ENCODE measurements around the gene PSMD11. TPM values are rescaled to one million over a fixed set of nuclear protein-coding genes. Genes with fewer than 3 reads are reported as not detected.

Gene PSMD11
- total RNA-seq, 2 donors from 2014 or later, result 164 to 168 TPM

GRCh38 chr17:32426894-32427293 lies 17.4 kb upstream of the PSMD11 start:
- TF ChIP-seq CTCF (conservative IDR thresholded peaks at IDR 0.05), result no peak
- H3K36me3 ChIP-seq (ENCODE audit: control insufficient read depth, insufficient read depth, low read length), result no peaks in the 10 kb centered on the region
- H3K4me1 ChIP-seq (ENCODE audit: control insufficient read depth, insufficient read depth, low read length), result no peaks in the 10 kb centered on the region
- Mint-ChIP-seq H3K27ac (no peak overlapping the region), H3K36me3 (ENCODE audit: low read depth) (no peaks in the 10 kb centered on the region), H3K27me3 (ENCODE audit: insufficient read depth) (no peaks in the 10 kb centered on the region), H3K4me3 (no peak overlapping the region), H3K9me3 (peaks cover 35% of the 10 kb centered on the region), H3K4me1 (no peaks in the 10 kb centered on the region)
- no peak overlapping the region for H3K27ac ChIP-seq (ENCODE audit: low read depth, low read length)
- H3K27me3 ChIP-seq (ENCODE audit: control insufficient read depth, insufficient read depth, low read length, poor library complexity, severe bottlenecking), result no peaks in the 10 kb centered on the region
- WGBS, 2 experiments (ENCODE audit: insufficient coverage in 1 of 2, insufficient read length in 1 of 2), result 95% methylated on average over 2 of the region's 4 CpGs
- peaks cover 26% of the 10 kb centered on the region for H3K9me3 ChIP-seq (ENCODE audit: control insufficient read depth, low read length)
- DNase-seq, result no peak
- no peak overlapping the region for H3K4me3 ChIP-seq (ENCODE audit: low read length)
- no peak overlapping the region for H3K9ac ChIP-seq (ENCODE audit: extremely low read depth, low read length, poor library complexity, severe bottlenecking)

DNA sequence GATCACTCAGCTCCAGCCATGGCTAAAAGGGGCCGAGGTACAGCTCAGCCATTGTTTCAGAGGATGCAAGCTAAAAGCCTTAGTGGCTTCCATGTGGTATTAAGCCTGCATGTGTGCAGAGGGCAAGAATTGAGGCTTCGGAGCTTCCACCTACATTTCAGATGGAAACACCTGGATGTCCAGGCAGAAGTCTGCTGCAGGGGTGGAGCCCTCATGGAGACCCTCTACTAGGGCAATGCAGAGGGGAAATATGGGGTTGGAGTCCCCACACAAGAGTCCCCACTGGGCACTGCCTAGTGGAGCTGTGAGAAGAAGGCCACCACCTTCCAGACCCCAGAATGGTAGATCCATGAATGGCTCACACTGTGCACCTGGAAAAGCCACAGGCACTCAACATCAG lies 14.7 kb upstream of the PSMD11 start:
- Mint-ChIP-seq H3K4me3 (no peak overlapping the region), H3K27me3 (ENCODE audit: insufficient read depth) (no peaks in the 10 kb centered on the region), H3K27ac (no peak overlapping the region), H3K4me1 (no peaks in the 10 kb centered on the region), H3K36me3 (ENCODE audit: low read depth) (no peaks in the 10 kb centered on the region), H3K9me3 (peaks cover 35% of the 10 kb centered on the region)
- peaks cover 26% of the 10 kb centered on the region for H3K9me3 ChIP-seq (ENCODE audit: control insufficient read depth, low read length)
- H3K4me3 ChIP-seq (ENCODE audit: low read length), result peak overlapping the region; percentile 23
- H3K27me3 ChIP-seq (ENCODE audit: control insufficient read depth, insufficient read depth, low read length, poor library complexity, severe bottlenecking), result no peaks in the 10 kb centered on the region
- 89 to 100% methylated on average over 2 of the region's 2 CpGs for WGBS, 2 experiments (ENCODE audit: insufficient coverage in 1 of 2, insufficient read length in 1 of 2)
- no peak overlapping the region for H3K27ac ChIP-seq (ENCODE audit: low read depth, low read length)
- H3K4me1 ChIP-seq (ENCODE audit: control insufficient read depth, insufficient read depth, low read length), result no peaks in the 10 kb centered on the region
- no peak for TF ChIP-seq CTCF (conservative IDR thresholded peaks at IDR 0.05)
- H3K9ac ChIP-seq (ENCODE audit: extremely low read depth, low read length, poor library complexity, severe bottlenecking), result no peak overlapping the region
- H3K36me3 ChIP-seq (ENCODE audit: control insufficient read depth, insufficient read depth, low read length), result no peaks in the 10 kb centered on the region
- no peak for DNase-seq

GRCh38 chr17:32440722-32441121 lies 3.6 kb upstream of the PSMD11 start:
- no peak overlapping the region for H3K27ac ChIP-seq (ENCODE audit: low read depth, low read length)
- H3K9me3 ChIP-seq (ENCODE audit: control insufficient read depth, low read length), result peaks cover 11% of the 10 kb centered on the region
- peaks cover 16% of the 10 kb centered on the region for H3K9me3 Mint-ChIP-seq
- no peak overlapping the region for H3K9ac ChIP-seq (ENCODE audit: extremely low read depth, low read length, poor library complexity, severe bottlenecking)
- H3K4me3 ChIP-seq (ENCODE audit: low read length), result no peak overlapping the region
- DNase-seq, result no peak
- H3K4me3 Mint-ChIP-seq, result no peak overlapping the region
- no peaks in the 10 kb centered on the region for H3K4me1 ChIP-seq (ENCODE audit: control insufficient read depth, insufficient read depth, low read length)
- H3K27me3 ChIP-seq (ENCODE audit: control insufficient read depth, insufficient read depth, low read length, poor library complexity, severe bottlenecking), result peaks cover 5% of the 10 kb centered on the region
- WGBS, 2 experiments (ENCODE audit: insufficient coverage in 1 of 2, insufficient read length in 1 of 2), result 90 to 94% methylated on average over 4 to 5 of the region's 5 CpGs
- no peaks in the 10 kb centered on the region for H3K36me3 Mint-ChIP-seq (ENCODE audit: low read depth)
- H3K4me1 Mint-ChIP-seq, result peaks cover 6% of the 10 kb centered on the region
- no peak for TF ChIP-seq CTCF (conservative IDR thresholded peaks at IDR 0.05)
- H3K36me3 ChIP-seq (ENCODE audit: control insufficient read depth, insufficient read depth, low read length), result peaks cover 4% of the 10 kb centered on the region
- H3K27ac Mint-ChIP-seq, result no peak overlapping the region
- peaks cover 33% of the 10 kb centered on the region for H3K27me3 Mint-ChIP-seq (ENCODE audit: insufficient read depth)

Measured in endodermal cell (in vitro differentiated cells).